HepG2 (cell line): ENCODE results near the gene KLF11. TPM values are rescaled to one million over a fixed set of nuclear protein-coding genes. Genes with fewer than 3 reads are reported as not detected.

Experiments used
- AGO2 ChIP-seq: fragments of 200-400 bp; formaldehyde crosslinking; optimal IDR thresholded peaks from 2 replicates; pipeline ENCODE3; 2017; ENCODE audit warnings: mild to moderate bottlenecking, low read depth, low read length, moderate library complexity
- FOXP1 ChIP-seq, 2 experiments: fragments of 450-650 bp in 1 of 2; IDR thresholded peaks; 2 replicates each; pipeline ENCODE4 v1.6.1; 2017 to 2018; ENCODE audit warnings: antibody characterized with exemption in 1 of 2
- GLI4 ChIP-seq: sonication (generic); formaldehyde crosslinking; IDR thresholded peaks from 2 replicates; pipeline ENCODE4 v1.5.1; 2020; ENCODE audit warnings: missing genetic modification reagents, mild to moderate bottlenecking, moderate library complexity, borderline replicate concordance
- IRX3 ChIP-seq: sonication (generic); formaldehyde crosslinking; IDR thresholded peaks from 2 replicates; pipeline ENCODE4 v1.8.1; 2023; ENCODE audit warnings: mild to moderate bottlenecking, low read depth, missing genetic modification reagents, borderline replicate concordance
- KLF16 ChIP-seq, 2 experiments: sonication (generic) in 1 of 2; formaldehyde crosslinking in 1 of 2; IDR thresholded peaks; 2 replicates each; pipeline versions ENCODE4 v1.6.1 to v1.8.0; 2016 to 2023; ENCODE audit warnings: missing genetic modification reagents in 2 of 2, missing compliant biosample characterization in 1 of 2
- MLX ChIP-seq: IDR thresholded peaks from 2 replicates; pipeline ENCODE4 v1.6.1; 2016
- MXD3 ChIP-seq: IDR thresholded peaks from 2 replicates; pipeline ENCODE4 v1.6.1; 2016; ENCODE audit warnings: mild to moderate bottlenecking, missing biosample characterization, missing genetic modification reagents
- NFE2 ChIP-seq: sonication (generic); formaldehyde crosslinking; IDR thresholded peaks from 2 replicates; pipeline ENCODE4 v1.4.0; 2020; ENCODE audit warnings: missing genetic modification reagents
- PHF21A ChIP-seq: sonication (generic); formaldehyde crosslinking; IDR thresholded peaks from 2 replicates; pipeline ENCODE4 v1.5.0; 2020; ENCODE audit warnings: mild to moderate bottlenecking, missing genetic modification reagents
- POGZ ChIP-seq: sonication (generic); formaldehyde crosslinking; IDR thresholded peaks from 2 replicates; pipeline ENCODE4 v1.4.0; 2020; ENCODE audit warnings: mild to moderate bottlenecking, missing genetic modification reagents
- POLR2AphosphoS5 ChIP-seq: IDR thresholded peaks from 2 replicates; pipeline ENCODE4 v1.6.1; 2012; ENCODE audit warnings: low read depth, low read length
- RCOR2 ChIP-seq: IDR thresholded peaks from 2 replicates; pipeline ENCODE4 v1.6.1; 2016; ENCODE audit warnings: missing biosample characterization, missing genetic modification reagents
- TBP ChIP-seq: sonication (generic); formaldehyde crosslinking; IDR thresholded peaks from 2 replicates; pipeline ENCODE4 v1.5.0; 2020; ENCODE audit warnings: missing genetic modification reagents
- TFAP4 ChIP-seq: sonication (generic); IDR thresholded peaks from 2 replicates; pipeline ENCODE4 v1.6.1; 2016; ENCODE audit warnings: low read depth, borderline replicate concordance
- USF2 ChIP-seq, 2 experiments: sonication (generic) in 1 of 2; formaldehyde crosslinking in 1 of 2; IDR thresholded peaks; 2 replicates each; pipeline versions ENCODE4 v1.5.1 to v1.6.1; 2011 to 2020; ENCODE audit warnings: borderline replicate concordance in 1 of 2, low read depth in 1 of 2, low read length in 1 of 2, mild to moderate bottlenecking in 1 of 2, missing genetic modification reagents in 1 of 2, moderate library complexity in 1 of 2
- ZNF317 ChIP-seq: sonication (generic); formaldehyde crosslinking; IDR thresholded peaks from 2 replicates; pipeline ENCODE4 v1.5.0; 2020; ENCODE audit warnings: mild to moderate bottlenecking, missing genetic modification reagents
- ZNF337 ChIP-seq: sonication (generic); formaldehyde crosslinking; IDR thresholded peaks from 2 replicates; pipeline ENCODE4 v1.5.1; 2020; ENCODE audit warnings: missing genetic modification reagents, low read depth, mild to moderate bottlenecking, borderline replicate concordance
- ZNF451 ChIP-seq: sonication (generic); formaldehyde crosslinking; IDR thresholded peaks from 2 replicates; pipeline ENCODE4 v1.5.0; 2020; ENCODE audit warnings: mild to moderate bottlenecking, missing genetic modification reagents
- polyA plus RNA-seq, 8 experiments: library from polyadenylated mRNA; depleted of rRNA in 3 of 8; stranded (reverse) in 7 of 8; unstranded in 1 of 8; fragments of >200 nt; fragmentation: Illumina TruSeq in 4 of 8; extraction: Trizol in 4 of 8; gene quantifications; 2 replicates each; pipeline versions ENCODE4 v1.2.1 to v1.2.3, GENCODE V29; 2011 to 2016; ENCODE audit warnings: low read depth in 4 of 8, missing spikeins in 1 of 8, mixed read lengths in 1 of 8; ENCODE audit not compliant: insufficient read depth in 1 of 8
- total RNA-seq, 5 experiments: library from RNA; depleted of rRNA; stranded (reverse); fragments of >200 nt; fragmentation: Illumina TruSeq; extraction: Trizol; gene quantifications; 2 replicates each; pipeline ENCODE4 v1.2.3, GENCODE V29; 2016; ENCODE audit warnings: low read depth in 1 of 5
- TF ChIP-seq, protein P1 (sequence below): sonication (generic); formaldehyde crosslinking; IDR thresholded peaks from 2 replicates; pipeline ENCODE4 v1.4.0; 2020; ENCODE audit warnings: missing genetic modification reagents, borderline replicate concordance

The KLF11 gene
- total and polyA plus RNA-seq, 2 of the 13 experiments (the other 11 are each of a cell fraction or from before 2014, with no cell fraction given): 2.5 to 11.8 TPM

DNA sequence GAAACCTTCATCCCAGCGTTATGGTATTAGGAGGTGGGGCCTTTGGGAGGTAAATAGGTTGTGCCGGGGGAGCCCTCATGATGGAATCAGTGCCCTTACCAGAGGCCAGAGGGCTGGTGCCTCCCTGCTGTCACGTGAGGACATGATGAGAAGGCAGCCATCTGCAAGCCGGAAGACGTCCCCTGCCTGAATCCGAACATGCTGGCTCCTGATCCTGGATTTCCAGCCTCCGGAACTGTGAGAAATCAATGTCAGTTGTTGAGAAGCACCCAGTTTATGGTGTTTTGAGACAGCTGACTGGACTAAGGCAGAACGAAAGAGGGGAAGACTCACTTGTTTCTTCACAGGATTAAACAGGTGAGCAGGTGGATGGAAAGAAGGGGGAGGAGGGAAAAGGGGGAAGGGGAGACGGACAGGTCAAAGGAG, 13.0 kb upstream of the KLF11 start (continued):
- peak in 1 of 2 experiments; percentile 55; a peak in 1 of 4 replicates for TF ChIP-seq KLF16 (CRISPR knock-in tag; IDR thresholded peaks at IDR 0.05)
- TF ChIP-seq FOXP1 (IDR thresholded peaks at IDR 0.05): no peak
- TF ChIP-seq FOXP1 (CRISPR knock-in tag; IDR thresholded peaks at IDR 0.05): no peak
- TF ChIP-seq IRX3: no peak
- TF ChIP-seq RCOR2 (CRISPR knock-in tag): no peak
- TF ChIP-seq MXD3 (CRISPR knock-in tag): no peak
- TF ChIP-seq GLI4 (CRISPR knock-in tag): no peak
- no peak for TF ChIP-seq TBP (CRISPR knock-in tag)
- no peak for TF ChIP-seq ZNF451 (CRISPR knock-in tag)
- no peak for TF ChIP-seq TFAP4
- TF ChIP-seq, protein P1, sequence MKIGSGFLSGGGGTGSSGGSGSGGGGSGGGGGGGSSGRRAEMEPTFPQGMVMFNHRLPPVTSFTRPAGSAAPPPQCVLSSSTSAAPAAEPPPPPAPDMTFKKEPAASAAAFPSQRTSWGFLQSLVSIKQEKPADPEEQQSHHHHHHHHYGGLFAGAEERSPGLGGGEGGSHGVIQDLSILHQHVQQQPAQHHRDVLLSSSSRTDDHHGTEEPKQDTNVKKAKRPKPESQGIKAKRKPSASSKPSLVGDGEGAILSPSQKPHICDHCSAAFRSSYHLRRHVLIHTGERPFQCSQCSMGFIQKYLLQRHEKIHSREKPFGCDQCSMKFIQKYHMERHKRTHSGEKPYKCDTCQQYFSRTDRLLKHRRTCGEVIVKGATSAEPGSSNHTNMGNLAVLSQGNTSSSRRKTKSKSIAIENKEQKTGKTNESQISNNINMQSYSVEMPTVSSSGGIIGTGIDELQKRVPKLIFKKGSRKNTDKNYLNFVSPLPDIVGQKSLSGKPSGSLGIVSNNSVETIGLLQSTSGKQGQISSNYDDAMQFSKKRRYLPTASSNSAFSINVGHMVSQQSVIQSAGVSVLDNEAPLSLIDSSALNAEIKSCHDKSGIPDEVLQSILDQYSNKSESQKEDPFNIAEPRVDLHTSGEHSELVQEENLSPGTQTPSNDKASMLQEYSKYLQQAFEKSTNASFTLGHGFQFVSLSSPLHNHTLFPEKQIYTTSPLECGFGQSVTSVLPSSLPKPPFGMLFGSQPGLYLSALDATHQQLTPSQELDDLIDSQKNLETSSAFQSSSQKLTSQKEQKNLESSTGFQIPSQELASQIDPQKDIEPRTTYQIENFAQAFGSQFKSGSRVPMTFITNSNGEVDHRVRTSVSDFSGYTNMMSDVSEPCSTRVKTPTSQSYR (CRISPR knock-in tag): no peak
- TF ChIP-seq POLR2AphosphoS5: no peak
- TF ChIP-seq NFE2 (CRISPR knock-in tag): no peak
- TF ChIP-seq ZNF317 (CRISPR knock-in tag): no peak
- no peak for TF ChIP-seq ZNF337 (CRISPR knock-in tag)
- TF ChIP-seq USF2 (IDR thresholded peaks at IDR 0.05; ENCODE audit: low read depth, low read length): peak; percentile 74
- TF ChIP-seq USF2 (CRISPR knock-in tag; IDR thresholded peaks at IDR 0.05; ENCODE audit: borderline replicate concordance): peak; percentile 91; the same call in 1 of the 2 replicates
- TF ChIP-seq AGO2: no peak
- no peak for TF ChIP-seq POGZ
- TF ChIP-seq PHF21A (CRISPR knock-in tag): peak; percentile 23; the same call in 1 of the 2 replicates
- TF ChIP-seq MLX (CRISPR knock-in tag): peak; percentile 45; the same call in 1 of the 2 replicates
